Mammary epithelial cell (primary cell): Measurements from ENCODE around the gene PLD1.

Experiments used
- CTCF ChIP-seq, 2 donors: IDR thresholded peaks in 1 of 2; conservative IDR thresholded peaks in 1 of 2; 2 replicates each; pipeline ENCODE4 v1.5.1; 2011 to 2012; ENCODE audit warnings: inconsistent platforms in 2 of 2, low read length in 2 of 2, mild to moderate bottlenecking in 2 of 2, control low read depth in 1 of 2, low read depth in 1 of 2; ENCODE audit not compliant: insufficient read depth in 1 of 2; ENCODE audit errors: extremely low read depth in 1 of 2
- EZH2 ChIP-seq: IDR thresholded peaks from 2 replicates; pipeline ENCODE4 v1.6.1; 2012; ENCODE audit warnings: low read length, inconsistent platforms, borderline replicate concordance

- TF ChIP-seq EZH2: no peak
- no peak for TF ChIP-seq CTCF (conservative IDR thresholded peaks at IDR 0.05 in 1 of 2, IDR thresholded peaks at IDR 0.05 in 1 of 2; ENCODE audit: extremely low read depth in 1 of 2, insufficient read depth in 1 of 2, low read depth in 1 of 2, low read length in 2 of 2)
Observed at GRCh38 chr3:171604370-171604769, 205.9 kb downstream of the PLD1 start.
